Ishikawa (cell line): ENCODE measurements around the gene JPH3.

Source experiments
- CEBPB ChIP-seq: IDR thresholded peaks from 2 replicates; pipeline ENCODE4 v1.6.1; 2012
- CREB1 ChIP-seq: IDR thresholded peaks from 2 replicates; pipeline ENCODE4 v1.6.1; 2012; ENCODE audit warnings: low read depth
- EGR1 ChIP-seq: IDR thresholded peaks from 2 replicates; pipeline ENCODE4 v1.6.1; 2012
- EP300 ChIP-seq: IDR thresholded peaks from 2 replicates; pipeline ENCODE4 v1.6.1; 2012; ENCODE audit warnings: borderline replicate concordance
- FOXM1 ChIP-seq: IDR thresholded peaks from 2 replicates; pipeline ENCODE4 v1.6.1; 2012; ENCODE audit warnings: low read depth, borderline replicate concordance
- MAX ChIP-seq: IDR thresholded peaks from 2 replicates; pipeline ENCODE4 v1.6.1; 2012
- RAD21 ChIP-seq: IDR thresholded peaks from 2 replicates; pipeline ENCODE4 v1.6.1; 2012; ENCODE audit warnings: low read depth
- REST ChIP-seq: IDR thresholded peaks from 2 replicates; pipeline ENCODE4 v1.6.1; 2012; ENCODE audit warnings: low read depth, mild to moderate bottlenecking
- TAF1 ChIP-seq: IDR thresholded peaks from 2 replicates; pipeline ENCODE4 v1.6.1; 2012; ENCODE audit warnings: low read depth, mild to moderate bottlenecking
- TCF12 ChIP-seq: IDR thresholded peaks from 2 replicates; pipeline ENCODE4 v1.6.1; 2012; ENCODE audit warnings: low read depth
- TEAD4 ChIP-seq: IDR thresholded peaks from 2 replicates; pipeline ENCODE4 v1.6.1; 2012
- USF1 ChIP-seq: IDR thresholded peaks from 2 replicates; pipeline ENCODE4 v1.6.1; 2012
- YY1 ChIP-seq: IDR thresholded peaks from 2 replicates; pipeline ENCODE4 v1.6.1; 2012; ENCODE audit warnings: low read depth
- ZBTB7A ChIP-seq: IDR thresholded peaks from 2 replicates; pipeline ENCODE4 v1.6.1; 2012; ENCODE audit warnings: low read depth

DNA sequence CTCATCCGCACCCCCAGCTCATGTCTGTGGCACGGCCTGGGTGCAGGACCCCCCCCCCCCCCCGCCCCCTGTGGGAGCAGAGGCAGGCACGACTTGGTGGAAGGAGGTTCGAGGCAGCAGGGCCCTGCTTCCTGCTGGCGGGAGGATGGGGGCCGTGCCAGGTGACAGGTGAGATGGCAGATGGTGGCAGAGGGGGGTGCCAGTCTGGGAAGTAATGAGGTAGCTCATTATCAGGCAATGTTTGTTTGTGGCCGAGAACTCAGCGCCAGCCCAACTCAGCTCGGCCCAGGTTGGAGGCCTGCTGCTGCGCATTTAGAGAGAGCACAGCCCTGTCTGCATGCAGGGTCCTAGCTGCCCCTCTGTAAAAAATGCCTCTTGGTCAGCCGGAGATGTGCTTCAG is 40.1 kb upstream of the JPH3 start:
- no peak for TF ChIP-seq TAF1
- no peak for TF ChIP-seq YY1
- no peak for TF ChIP-seq ZBTB7A
- TF ChIP-seq CEBPB = no peak
- TF ChIP-seq REST = no peak
- TF ChIP-seq CREB1 = no peak
- no peak for TF ChIP-seq MAX
- TF ChIP-seq TCF12 = no peak
- no peak for TF ChIP-seq EP300
- TF ChIP-seq FOXM1 = no peak
- no peak for TF ChIP-seq EGR1
- no peak for TF ChIP-seq RAD21
- TF ChIP-seq USF1 = no peak
- no peak for TF ChIP-seq TEAD4
